Skeletal muscle tissue (tissue), 4 donors: ENCODE data around the gene KCNIP1. TPM values are rescaled to one million over a fixed set of nuclear protein-coding genes. Genes with fewer than 3 reads are reported as not detected.
"Not testable (repeated sequence)": the region's sequence is repeated elsewhere in the genome, so short reads cannot be mapped to it uniquely, and the experiment has no call there.

Source experiments
- H3K27ac ChIP-seq: one replicate; pipeline ENCODE4 v1.7.0; 2013; ENCODE audit warnings: mild to moderate bottlenecking, low read depth, low read length, inconsistent platforms
- H3K27me3 ChIP-seq, 3 donors: one replicate each; pipeline ENCODE4 v1.7.0; 2013; ENCODE audit warnings: low read length in 3 of 3; ENCODE audit not compliant: control insufficient read depth in 3 of 3, insufficient read depth in 3 of 3
- H3K36me3 ChIP-seq, 3 donors: one replicate each; pipeline ENCODE4 v1.7.0; 2013; ENCODE audit warnings: low read length in 3 of 3; ENCODE audit not compliant: control insufficient read depth in 3 of 3, insufficient read depth in 3 of 3
- H3K4me1 ChIP-seq, 3 donors: one replicate each; pipeline ENCODE4 v1.7.0; 2013; ENCODE audit warnings: low read length in 3 of 3, mild to moderate bottlenecking in 3 of 3; ENCODE audit not compliant: control insufficient read depth in 3 of 3, insufficient read depth in 3 of 3
- H3K4me3 ChIP-seq, 3 donors: one replicate each; pipeline ENCODE4 v1.7.0; 2013; ENCODE audit warnings: low read length in 3 of 3
- H3K9ac ChIP-seq, 3 donors: one replicate each; pipeline ENCODE4 v1.7.0; 2013; ENCODE audit warnings: low read length in 3 of 3, mild to moderate bottlenecking in 3 of 3, moderate library complexity in 2 of 3, low read depth in 1 of 3
- H3K9me3 ChIP-seq, 3 donors: one replicate each; pipeline ENCODE4 v1.7.0; 2013; ENCODE audit warnings: low read length in 3 of 3; ENCODE audit not compliant: control insufficient read depth in 3 of 3
- total RNA-seq: library from RNA; depleted of rRNA; stranded (reverse); fragments of >200 nt; gene quantifications from one replicate; pipeline ENCODE4 v1.2.3, GENCODE V29; 2014
- donor health status: Osteomylitis.

KCNIP1 gene
- total RNA-seq, 1 donor from 2014 or later, result 4.2 TPM

DNA sequence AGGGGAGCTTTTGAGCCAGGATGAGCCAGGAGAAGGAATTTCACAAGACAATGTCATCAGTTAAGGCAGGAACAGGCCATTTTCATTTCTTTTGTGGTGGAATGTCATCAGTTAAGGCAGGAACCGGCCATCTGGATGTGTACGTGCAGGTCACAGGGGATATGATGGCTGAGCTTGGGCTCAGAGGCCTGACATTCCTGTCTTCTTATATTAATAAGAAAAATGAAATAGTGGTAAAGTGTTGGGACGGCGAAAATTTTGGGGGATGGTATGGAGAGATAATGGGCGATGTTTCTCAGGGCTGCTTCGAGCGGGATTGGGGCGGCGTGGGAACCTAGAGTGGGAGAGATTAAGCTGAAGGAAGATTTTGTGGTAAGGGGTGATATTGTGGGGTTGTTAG, 258.5 kb downstream of the KCNIP1 start:
- not testable (repeated sequence) for H3K27ac ChIP-seq, H3K4me3 ChIP-seq, H3K9me3 ChIP-seq, H3K9ac ChIP-seq, H3K36me3 ChIP-seq, H3K4me1 ChIP-seq
- H3K27me3 ChIP-seq, result peaks cover 0 to 24% (median 14%) of the 10 kb centered on the region in 3 donors

DNA sequence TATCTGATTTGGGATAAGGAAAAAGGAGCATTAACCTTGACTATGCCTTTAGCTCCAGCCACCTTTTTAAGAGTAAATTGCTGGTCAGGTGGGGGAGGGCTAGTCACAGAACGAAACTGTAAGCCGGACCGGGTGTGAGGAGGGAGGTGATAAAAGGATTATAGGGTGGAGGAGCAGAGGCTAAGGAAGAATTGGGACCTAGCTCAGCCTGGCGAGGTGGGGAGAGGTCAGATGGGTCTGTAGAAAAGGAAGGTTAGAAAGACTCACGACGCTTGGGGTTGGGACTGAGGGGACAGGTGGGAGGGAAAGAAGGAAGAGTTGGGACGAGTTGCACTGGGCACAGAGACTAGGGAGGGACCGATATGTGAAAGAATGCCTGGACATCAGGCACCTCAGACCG, 262.0 kb downstream of the KCNIP1 start:
- not testable (repeated sequence) for H3K4me1 ChIP-seq, H3K9me3 ChIP-seq, H3K27ac ChIP-seq, H3K36me3 ChIP-seq, H3K9ac ChIP-seq, H3K4me3 ChIP-seq
- H3K27me3 ChIP-seq, result peaks cover 0 to 19% (median 2%) of the 10 kb centered on the region in 3 donors

- H3K9ac ChIP-seq, result no peak overlapping the region
- no peak overlapping the region for H3K27ac ChIP-seq
- no peaks in the 10 kb centered on the region for H3K36me3 ChIP-seq
- H3K4me3 ChIP-seq, result no peak overlapping the region
- peaks cover 0 to 17% (median 4%) of the 10 kb centered on the region in 3 donors for H3K27me3 ChIP-seq
- no peaks in the 10 kb centered on the region for H3K9me3 ChIP-seq
- H3K4me1 ChIP-seq, result no peaks in the 10 kb centered on the region
These were observed 265.4 kb downstream of the KCNIP1 start for GRCh38 chr5:170769246-170769645.

DNA sequence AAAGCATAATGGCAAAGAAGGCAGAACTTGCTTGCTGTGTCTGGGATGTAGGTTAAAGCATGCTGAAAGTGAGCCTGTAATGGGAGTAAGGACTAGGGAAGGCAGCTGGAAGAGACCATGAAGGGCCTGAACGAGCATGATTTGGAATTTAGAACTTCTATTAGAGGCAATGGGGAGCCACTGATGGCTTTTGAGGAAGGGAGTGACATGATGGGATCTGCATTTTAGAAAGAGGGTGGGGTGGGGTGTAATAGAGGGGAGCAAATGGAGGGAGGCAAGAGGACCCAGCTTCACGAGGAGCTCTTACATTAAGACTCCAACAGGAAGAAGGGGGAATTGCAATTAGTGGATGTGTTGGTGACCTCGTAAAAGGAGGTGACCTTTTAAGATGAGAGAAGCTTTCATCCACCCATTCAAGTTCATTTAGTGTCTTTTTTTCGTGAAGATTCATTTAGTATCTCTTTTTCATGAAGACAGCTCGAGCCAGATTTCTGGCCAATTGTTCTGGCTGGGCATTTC, 266.1 kb downstream of the KCNIP1 start:
- Histone ChIP-seq H3K4me3 (no peak overlapping the region), H3K27ac (no peak overlapping the region), H3K36me3 (no peaks in the 10 kb centered on the region), H3K27me3 (peaks cover 0 to 17% (median 4%) of the 10 kb centered on the region in 3 donors), H3K9ac (no peak overlapping the region), H3K9me3 (no peaks in the 10 kb centered on the region), H3K4me1 (no peaks in the 10 kb centered on the region)

DNA sequence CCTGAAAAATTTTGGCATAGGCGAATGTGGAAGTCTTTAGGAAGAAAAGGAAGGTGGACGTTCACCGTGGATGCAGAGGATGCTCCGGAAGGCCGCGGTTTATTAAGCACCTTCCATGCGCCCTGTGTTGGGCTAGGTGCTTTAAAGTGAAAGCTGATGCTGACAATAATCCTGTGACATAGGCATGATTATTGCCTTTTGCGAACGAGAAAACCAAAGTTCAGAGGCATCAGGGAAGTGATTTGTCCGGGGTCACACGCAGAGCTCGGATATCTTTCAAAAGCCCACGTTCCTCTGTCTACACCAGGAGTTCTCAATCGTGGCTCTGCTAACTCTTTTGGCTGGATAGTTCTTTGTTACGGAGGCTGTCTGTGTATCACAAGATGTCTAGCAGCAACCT, 267.7 kb downstream of the KCNIP1 start:
- no peaks in the 10 kb centered on the region for H3K36me3 ChIP-seq
- H3K4me1 ChIP-seq, result no peaks in the 10 kb centered on the region
- H3K4me3 ChIP-seq, result no peak overlapping the region
- H3K27ac ChIP-seq, result no peak overlapping the region
- no peak overlapping the region for H3K9ac ChIP-seq
- peaks cover 0 to 17% (median 4%) of the 10 kb centered on the region in 3 donors for H3K27me3 ChIP-seq
- H3K9me3 ChIP-seq, result no peaks in the 10 kb centered on the region

- H3K36me3 ChIP-seq, result no peaks in the 10 kb centered on the region
- H3K27ac ChIP-seq, result no peak overlapping the region
- H3K4me1 ChIP-seq, result no peaks in the 10 kb centered on the region
- peaks cover 0 to 14% (median 4%) of the 10 kb centered on the region in 3 donors for H3K27me3 ChIP-seq
- H3K9me3 ChIP-seq, result no peaks in the 10 kb centered on the region
- H3K4me3 ChIP-seq, result no peak overlapping the region
- no peak overlapping the region for H3K9ac ChIP-seq
These were observed 269.5 kb downstream of the KCNIP1 start for GRCh38 chr5:170773024-170773985.

DNA sequence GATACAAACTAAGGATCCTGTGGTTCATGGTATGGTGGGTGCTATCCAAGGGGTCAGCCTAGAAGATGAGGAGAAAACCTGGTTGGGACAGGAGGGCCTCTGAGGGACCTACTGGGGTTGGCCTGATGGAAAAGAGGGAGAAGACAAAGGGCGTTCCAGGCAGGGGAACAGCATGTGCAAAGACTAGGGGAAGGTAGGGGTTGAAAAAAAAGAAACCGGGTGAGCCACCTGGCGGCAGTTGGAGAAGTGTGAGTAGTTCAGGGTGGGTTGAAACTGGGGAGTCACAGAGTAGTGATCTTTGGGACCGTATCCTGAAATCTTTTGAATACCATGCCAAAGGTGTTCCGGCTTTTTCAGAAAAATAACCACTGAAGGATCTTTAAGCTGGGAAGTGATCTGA, 271.0 kb downstream of the KCNIP1 start:
- Histone ChIP-seq H3K27ac (no peak overlapping the region), H3K9ac (no peak overlapping the region), H3K9me3 (no peaks in the 10 kb centered on the region), H3K4me1 (no peaks in the 10 kb centered on the region), H3K4me3 (no peak overlapping the region), H3K27me3 (peaks cover 0 to 7% (median 4%) of the 10 kb centered on the region in 3 donors), H3K36me3 (no peaks in the 10 kb centered on the region)

- Histone ChIP-seq H3K4me3 (no peak overlapping the region), H3K27me3 (no peaks in the 10 kb centered on the region), H3K9me3 (no peaks in the 10 kb centered on the region), H3K4me1 (peaks cover 0 to 3% (median 2%) of the 10 kb centered on the region in 3 donors), H3K36me3 (no peaks in the 10 kb centered on the region), H3K27ac (no peak overlapping the region), H3K9ac (no peak overlapping the region)
These were observed 278.1 kb downstream of the KCNIP1 start for GRCh38 chr5:170781946-170782345.

GRCh38 chr5:170782438-170782837, 278.6 kb downstream of the KCNIP1 start:
- Histone ChIP-seq H3K27me3 (no peaks in the 10 kb centered on the region), H3K27ac (no peak overlapping the region), H3K36me3 (no peaks in the 10 kb centered on the region), H3K9me3 (no peaks in the 10 kb centered on the region), H3K9ac (no peak overlapping the region), H3K4me1 (peaks cover 0 to 3% (median 2%) of the 10 kb centered on the region in 3 donors), H3K4me3 (no peak overlapping the region)

GRCh38 chr5:170783498-170784247, 279.9 kb downstream of the KCNIP1 start, which contains the start of gene GABRP:
Gene GABRP (plus strand): TSS chr5:170783725. CDS start chr5:170788616, 4,891 bp downstream.
- Histone ChIP-seq H3K27me3 (no peaks in the 10 kb centered on the region), H3K9me3 (no peaks in the 10 kb centered on the region), H3K4me3 (no peak within 1 kb of the TSS), H3K9ac (no peak within 1 kb of the TSS), H3K4me1 (peaks cover 0 to 5% (median 3%) of the 10 kb centered on the region in 3 donors), H3K36me3 (no peaks in the 10 kb centered on the region), H3K27ac (no peak within 1 kb of the TSS)
